Inflammatory macrophage (primary cell): ENCODE measurements around the gene MRPS15.
"Not testable (repeated sequence)": the region's sequence is repeated elsewhere in the genome, so short reads cannot be mapped to it uniquely, and the experiment has no call there.

ENCODE experiments used
- DNase-seq, 2 donors: peaks; one replicate each; pipeline ENCODE4 v3.0.0-alpha.2; 2020 to 2022

MRPS15 gene

GRCh38 chr1:36482724-36483388, 18.7 kb upstream of the MRPS15 start, which contains the start of gene CSF3R:
TSS of gene CSF3R (minus strand) at chr1:36482913. CDS start at chr1:36479496, 3,417 bp downstream.
- DNase-seq, result peak; percentile 64 to 71

DNA sequence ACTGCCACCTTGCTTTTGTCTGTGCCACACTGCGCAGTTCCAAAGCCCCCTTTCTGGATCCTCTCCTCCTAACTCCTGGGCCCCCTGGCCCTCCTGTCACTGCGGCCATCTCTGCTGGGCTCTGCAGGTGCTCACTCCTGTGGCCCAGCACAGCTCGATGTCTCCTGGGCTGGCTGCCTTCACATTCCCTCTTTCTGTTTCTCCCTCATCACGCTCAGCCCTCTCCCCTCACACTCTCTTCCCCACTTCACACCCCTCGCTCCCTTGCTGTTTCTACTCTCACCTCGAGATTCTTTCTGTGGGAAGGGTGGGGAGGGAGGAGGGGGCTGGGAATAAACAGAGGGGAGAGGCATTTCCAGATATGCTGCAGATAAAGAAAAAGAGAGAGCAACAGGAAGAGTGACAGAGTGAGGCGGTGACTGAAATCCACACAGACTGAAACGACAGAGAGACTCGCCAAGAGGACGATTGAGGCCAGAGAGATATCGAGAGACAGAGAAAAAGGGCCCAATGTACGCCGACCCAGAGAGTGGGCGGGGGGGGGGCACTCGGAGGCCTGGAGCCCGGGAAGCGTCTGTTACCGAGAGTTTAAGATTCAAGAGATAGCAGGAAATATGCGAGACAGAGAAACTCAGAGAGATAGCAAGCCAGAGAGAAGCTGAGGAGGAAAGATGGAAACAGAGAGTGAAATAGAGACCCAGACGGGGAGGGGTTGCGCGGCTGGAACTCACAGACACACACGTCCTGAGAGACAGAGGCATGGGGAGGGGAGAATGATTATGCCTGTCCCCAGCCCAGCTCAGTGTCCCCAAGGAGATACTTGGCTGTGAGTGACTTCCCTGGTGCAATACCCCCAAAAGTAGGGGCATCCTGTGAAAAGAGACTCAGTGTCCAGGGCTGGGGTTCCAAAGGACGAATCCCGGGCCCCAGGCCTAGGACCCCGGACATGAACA, 17.9 kb upstream of the MRPS15 start:
- DNase-seq, result no peak

GRCh38 chr1:36481091-36481490, 16.9 kb upstream of the MRPS15 start:
- DNase-seq, result no peak

GRCh38 chr1:36480161-36480560, 16.0 kb upstream of the MRPS15 start:
- DNase-seq, result no peak

DNA sequence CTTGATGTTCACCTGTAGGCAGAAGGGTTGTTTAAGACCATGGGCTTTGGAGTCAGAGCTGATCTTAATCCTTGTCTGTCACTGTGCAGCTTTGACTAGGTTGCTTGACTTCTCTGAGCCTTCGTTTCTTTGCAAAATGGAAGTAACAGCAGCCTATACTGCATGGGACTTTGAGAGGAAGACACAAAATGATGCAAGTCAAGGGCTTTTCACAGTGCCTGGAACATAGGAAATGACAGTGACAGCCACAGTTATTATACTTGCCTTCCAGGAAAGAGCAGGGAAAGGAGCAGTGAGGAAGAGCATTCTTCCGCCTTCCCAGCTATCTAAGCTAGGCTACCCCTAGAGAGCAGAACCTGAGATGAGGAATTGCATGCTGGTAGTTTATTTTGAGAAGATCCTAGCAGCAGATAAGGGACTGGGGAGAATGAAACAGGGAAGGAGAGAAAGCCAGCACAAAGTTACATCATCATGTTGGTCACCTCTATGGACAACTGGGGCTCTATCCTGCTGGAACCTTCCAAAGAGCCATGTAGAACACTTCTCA, 15.4 kb upstream of the MRPS15 start:
- peak; percentile 12 to 36 for DNase-seq

GRCh38 chr1:36477615-36478014, 13.4 kb upstream of the MRPS15 start:
- DNase-seq, result not testable (repeated sequence)

DNA sequence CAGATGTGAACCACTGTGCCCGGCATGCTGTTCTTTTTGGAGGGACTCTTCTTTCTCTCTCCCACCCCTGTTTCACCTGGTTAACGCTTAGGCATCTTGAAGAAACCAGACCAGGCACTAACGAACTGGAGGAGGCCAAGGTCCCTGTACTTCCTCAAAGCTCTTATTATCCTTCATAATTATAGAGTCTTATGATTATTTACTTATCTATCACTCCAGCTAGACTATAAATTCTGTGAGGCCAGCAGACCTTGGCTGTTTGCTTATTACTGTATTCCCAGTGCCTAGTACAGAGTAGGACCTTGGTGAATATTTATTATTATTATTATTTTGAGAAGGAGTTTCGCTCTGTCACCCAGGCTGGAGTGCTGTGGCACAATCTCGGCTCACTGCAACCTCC, 12.8 kb upstream of the MRPS15 start:
- no peak for DNase-seq

DNA sequence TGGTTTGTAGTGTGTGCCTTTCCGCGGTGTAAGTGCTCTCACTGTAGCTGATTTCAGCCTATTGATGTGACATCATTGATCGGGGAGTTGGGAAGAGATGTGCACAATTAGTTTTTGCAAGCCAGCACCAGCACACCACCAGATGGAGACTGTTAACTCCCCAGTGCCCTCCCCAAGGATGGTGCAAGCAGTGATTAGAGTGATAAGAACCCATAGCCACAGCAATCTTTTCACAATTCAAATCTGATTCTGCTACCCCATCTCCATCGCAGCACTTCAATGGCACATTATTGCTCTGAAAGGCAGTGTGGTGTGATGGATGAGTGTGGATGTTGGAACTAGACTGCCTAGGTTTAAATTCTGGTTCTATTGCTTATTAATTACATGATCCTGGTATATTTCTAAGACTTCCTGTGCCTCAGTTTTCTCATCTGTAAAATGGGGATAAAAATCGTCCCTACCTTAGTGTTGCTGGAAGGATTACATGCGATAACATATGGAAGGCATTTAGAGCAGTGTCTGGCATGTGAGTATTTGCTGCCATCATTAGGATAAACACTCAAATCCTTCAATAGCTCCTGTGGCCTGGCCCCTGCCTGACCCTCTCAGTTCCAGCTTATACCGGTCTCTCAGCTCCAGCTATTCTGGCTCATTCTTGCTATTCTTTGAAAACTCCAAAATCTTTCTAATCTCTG, 11.9 kb upstream of the MRPS15 start:
- DNase-seq, result no peak

GRCh38 chr1:36475341-36475740, 11.2 kb upstream of the MRPS15 start:
- DNase-seq, result no peak

DNA sequence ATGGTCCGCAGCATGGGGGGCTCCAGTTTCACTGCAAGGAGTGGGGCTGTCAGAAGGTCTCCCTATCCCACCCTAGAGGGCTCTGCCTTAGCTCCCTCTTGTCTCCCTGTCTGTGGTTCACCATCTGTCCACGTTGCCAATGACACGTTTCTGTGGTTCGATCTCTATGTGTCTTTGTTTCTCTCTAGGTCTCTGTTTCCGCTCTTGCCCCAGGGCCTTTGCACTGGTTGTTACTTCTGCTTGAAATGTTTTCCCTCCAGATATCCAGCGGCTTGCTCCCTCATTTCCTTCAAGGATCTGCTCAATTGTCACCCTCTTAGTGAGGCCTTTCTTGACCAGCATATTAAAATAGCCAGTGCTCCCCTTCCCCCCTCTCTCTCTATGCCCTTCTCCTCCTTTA, 8.5 kb upstream of the MRPS15 start:
- no peak for DNase-seq

- DNase-seq, result no peak
These were observed 7.9 kb upstream of the MRPS15 start for GRCh38 chr1:36471830-36472641.

DNA sequence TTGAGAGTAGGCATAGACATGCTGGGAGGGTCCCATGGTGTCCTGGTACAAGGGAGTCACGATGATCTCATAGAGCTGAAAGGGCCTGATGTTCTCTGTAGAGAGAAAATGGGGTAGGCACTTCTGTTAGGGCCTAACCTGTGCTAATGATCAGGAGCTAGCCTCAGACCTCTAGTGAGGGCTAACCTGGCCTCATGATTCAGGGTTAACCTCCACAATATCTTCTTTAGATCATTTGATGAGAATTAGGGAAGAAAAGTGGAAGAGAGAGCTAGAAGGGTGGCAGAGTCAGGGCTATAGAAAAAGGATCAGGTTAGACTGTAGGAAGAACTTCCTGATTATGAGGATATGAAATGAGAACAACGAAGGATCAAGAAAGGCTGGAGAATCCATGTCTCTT, 5.0 kb upstream of the MRPS15 start:
- DNase-seq, result no peak

- no peak for DNase-seq
These were observed 3.7 kb upstream of the MRPS15 start for GRCh38 chr1:36467700-36468455.

- no peak for DNase-seq
These were observed 2.8 kb upstream of the MRPS15 start for GRCh38 chr1:36467027-36467410.

DNA sequence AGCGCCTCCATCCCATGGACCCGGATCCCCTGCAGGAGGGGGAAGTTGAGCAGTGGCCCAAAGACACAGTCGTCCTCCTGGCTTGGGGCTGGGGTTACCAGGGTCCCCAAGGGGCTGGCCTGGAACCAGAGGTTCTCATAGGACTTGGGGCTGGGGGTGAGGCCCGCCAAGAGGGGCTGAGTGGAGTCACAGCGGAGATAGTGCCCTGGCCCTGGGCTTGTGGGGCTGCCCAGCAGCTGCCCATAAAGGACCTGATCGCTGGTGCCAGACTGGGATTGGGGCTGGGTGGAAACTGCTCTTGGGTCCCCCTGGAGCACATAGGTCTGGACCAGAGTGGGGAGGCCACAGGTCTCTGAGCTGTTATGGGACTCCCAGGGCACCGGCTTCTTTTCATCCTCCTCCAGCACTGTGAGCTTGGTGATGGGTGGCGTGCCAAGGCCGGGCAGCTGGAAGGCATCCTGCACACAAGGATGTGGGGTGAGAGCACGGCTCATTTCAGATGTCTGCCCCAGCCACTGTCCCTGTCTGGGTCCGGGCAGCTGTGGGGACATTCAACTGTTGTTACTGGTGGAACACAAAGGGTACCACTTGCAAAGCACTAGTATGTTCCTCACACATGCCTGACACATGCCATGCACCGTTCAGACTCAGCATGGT, 2.3 kb upstream of the MRPS15 start:
- no peak for DNase-seq

GRCh38 chr1:36465731-36466369, 1.7 kb upstream of the MRPS15 start:
- DNase-seq, result no peak

DNA sequence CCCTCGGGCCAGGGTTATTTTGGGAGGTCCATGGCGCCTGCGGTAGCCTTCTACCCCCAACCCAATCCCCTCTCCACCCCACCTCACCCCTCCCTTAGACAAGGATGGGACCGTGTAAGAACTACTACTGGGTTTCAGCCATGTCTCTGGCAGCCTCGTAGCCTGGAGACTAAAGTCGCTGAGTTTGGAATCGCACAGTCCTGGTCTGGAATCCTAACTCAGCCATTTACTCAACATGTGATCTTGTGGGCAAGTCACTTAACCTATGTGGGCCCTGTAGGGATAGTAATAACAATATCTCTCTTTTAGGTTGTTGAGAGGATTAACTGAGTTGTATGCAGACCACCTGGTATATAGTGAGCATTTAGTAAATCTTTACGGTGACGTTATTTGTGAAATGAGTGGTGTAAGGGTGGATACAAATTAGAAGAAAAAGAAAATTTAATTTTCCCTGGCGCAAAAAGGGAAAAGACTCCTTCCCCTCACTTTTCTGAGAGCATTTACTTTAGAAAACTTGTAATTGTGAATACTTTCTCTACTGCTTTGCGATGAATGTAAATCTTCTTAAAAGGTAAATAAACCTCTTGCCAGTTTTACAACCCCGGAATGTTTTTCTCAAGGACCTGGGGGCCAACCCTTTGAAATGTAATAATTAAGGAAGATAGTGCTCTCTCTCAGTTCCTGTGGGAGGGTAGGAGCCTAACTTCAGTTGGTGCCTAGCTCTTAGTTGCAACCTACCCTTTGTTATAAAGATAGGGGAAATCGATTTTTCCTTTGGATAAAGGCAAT, 615 bp upstream of the MRPS15 start:
- DNase-seq, result peak in 1 of 2 donors; percentile 10

DNA sequence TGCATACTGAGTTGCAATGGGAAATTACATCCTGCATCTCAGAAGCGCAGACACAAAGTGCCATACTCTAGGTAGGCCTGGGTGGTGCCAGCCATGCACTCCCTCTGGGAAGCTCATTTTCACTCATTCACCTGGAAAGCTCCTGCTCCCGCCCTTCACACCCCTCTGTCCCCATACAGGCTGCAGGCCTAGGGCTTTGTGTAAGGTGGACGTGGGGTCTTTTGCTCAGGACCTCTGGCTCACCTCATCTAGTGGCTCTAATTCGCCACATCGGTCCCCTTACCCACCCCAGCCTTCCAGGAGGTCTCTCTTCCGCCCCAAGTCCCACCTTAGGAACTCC, 751 bp downstream of the MRPS15 start:
- DNase-seq, result no peak

DNA sequence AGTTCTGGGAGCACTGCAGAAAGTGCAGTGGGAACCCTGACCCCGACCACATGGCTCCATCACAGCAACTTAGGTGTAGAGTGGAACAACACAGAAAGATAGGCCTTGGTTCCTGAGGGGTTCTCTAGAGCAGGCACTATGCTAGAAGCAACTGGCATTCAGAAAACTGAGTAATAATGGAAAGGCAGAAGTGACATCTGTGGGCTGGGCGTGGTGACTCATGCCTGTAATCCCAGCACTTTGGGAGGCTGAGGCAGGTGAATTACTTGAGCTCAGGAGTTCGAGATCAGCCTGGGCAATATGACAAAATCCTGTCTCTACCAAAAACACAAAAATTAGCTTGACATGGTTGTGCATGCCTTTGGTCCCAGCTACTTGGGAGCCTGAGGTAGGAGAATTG, 5.3 kb downstream of the MRPS15 start:
- peak; percentile 54 to 66 for DNase-seq
